ENCODE results near the gene EFHC2. TPM values are rescaled to one million over a fixed set of nuclear protein-coding genes. Genes with fewer than 3 reads are reported as not detected.

Gene EFHC2
- polyA plus RNA-seq, 1 donor from 2014 or later: 0.22 TPM

DNA sequence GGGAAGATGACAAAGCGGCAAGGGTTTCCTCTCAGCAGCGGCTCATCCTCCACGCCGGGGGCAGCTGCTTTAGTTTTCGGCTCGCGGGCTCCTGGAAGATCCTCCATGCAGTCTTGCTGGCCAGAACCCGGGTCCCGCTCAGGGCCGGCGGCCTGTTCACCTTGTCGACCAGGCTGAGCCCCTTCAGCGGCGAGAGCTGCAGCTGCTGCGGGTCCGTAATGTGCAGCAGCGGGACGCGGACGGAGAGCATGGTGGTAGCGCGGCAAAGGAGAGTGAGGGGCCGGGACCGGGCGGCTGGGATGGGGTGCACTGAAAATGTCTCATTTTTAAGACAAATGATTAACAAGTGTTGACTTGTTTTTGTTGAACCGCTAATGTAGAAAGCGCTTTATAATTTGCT is 33.2 kb downstream of the EFHC2 start:
- no peak overlapping the region for H3K27ac ChIP-seq (ENCODE audit: low read length)
- H2AFZ ChIP-seq (ENCODE audit: low read depth, low read length): no peak overlapping the region
- H3K4me2 ChIP-seq (ENCODE audit: low read length): no peak overlapping the region
- no peak overlapping the region for H3K4me3 ChIP-seq (ENCODE audit: low read length)
- no peaks in the 10 kb centered on the region for H3K9me3 ChIP-seq (ENCODE audit: low read length)
- H3K27me3 ChIP-seq (ENCODE audit: insufficient read depth, low read depth, low read length): no peaks in the 10 kb centered on the region
- no peak overlapping the region for H3K9ac ChIP-seq (ENCODE audit: low read length)
- no peaks in the 10 kb centered on the region for H4K20me1 ChIP-seq (ENCODE audit: insufficient read depth)
- no peak for TF ChIP-seq SMC3 (conservative IDR thresholded peaks at IDR 0.05; ENCODE audit: poor library complexity)
- TF ChIP-seq EP300 (conservative IDR thresholded peaks at IDR 0.05; ENCODE audit: poor library complexity, severe bottlenecking): no peak
- TF ChIP-seq MXI1 (conservative IDR thresholded peaks at IDR 0.05; ENCODE audit: poor library complexity, severe bottlenecking): no peak
- TF ChIP-seq EZH2 (IDR thresholded peaks at IDR 0.05; ENCODE audit: borderline replicate concordance, insufficient read depth, low read length, poor library complexity, severe bottlenecking): no peak
- no peak for TF ChIP-seq RAD21 (conservative IDR thresholded peaks at IDR 0.05)
- H3F3A ChIP-seq (ENCODE audit: insufficient read depth, low read length, poor library complexity, severe bottlenecking): no peaks in the 10 kb centered on the region
- no peaks in the 10 kb centered on the region for H3K36me3 ChIP-seq (ENCODE audit: insufficient read depth, low read length)
- no peaks in the 10 kb centered on the region for H3K9me2 ChIP-seq (ENCODE audit: insufficient read depth, low read length)
- no peaks in the 10 kb centered on the region for H3K79me2 ChIP-seq (replicated peaks; ENCODE audit: insufficient read depth, low read length)

DNA sequence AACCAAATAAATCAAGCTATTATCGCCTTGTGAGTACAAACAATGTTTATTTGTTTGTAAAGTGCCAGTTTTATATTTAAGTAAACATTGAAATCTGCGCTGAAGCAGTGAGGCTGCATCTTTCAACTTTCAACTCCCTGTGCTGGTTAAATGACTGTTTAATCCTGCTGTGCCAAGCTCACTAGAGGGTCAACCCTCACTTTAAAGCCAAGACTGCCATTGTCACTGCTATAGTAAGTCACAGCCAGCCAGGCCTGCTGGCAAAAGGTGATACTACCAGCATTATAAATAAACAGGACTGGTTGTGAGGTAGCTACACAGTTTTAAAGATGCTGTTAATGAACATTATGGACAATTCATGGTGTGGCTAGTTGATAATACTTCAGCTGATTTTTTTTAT is 34.6 kb downstream of the EFHC2 start:
- no peak overlapping the region for H3K9ac ChIP-seq (ENCODE audit: low read length)
- H3F3A ChIP-seq (ENCODE audit: insufficient read depth, low read length, poor library complexity, severe bottlenecking): no peaks in the 10 kb centered on the region
- no peaks in the 10 kb centered on the region for H4K20me1 ChIP-seq (ENCODE audit: insufficient read depth)
- TF ChIP-seq SMC3 (conservative IDR thresholded peaks at IDR 0.05; ENCODE audit: poor library complexity) (no peak), MXI1 (conservative IDR thresholded peaks at IDR 0.05; ENCODE audit: poor library complexity, severe bottlenecking) (no peak), EP300 (conservative IDR thresholded peaks at IDR 0.05; ENCODE audit: poor library complexity, severe bottlenecking) (no peak), POLR2AphosphoS5 (IDR thresholded peaks at IDR 0.05) (no peak), EZH2 (IDR thresholded peaks at IDR 0.05; ENCODE audit: borderline replicate concordance, insufficient read depth, low read length, poor library complexity, severe bottlenecking) (no peak), RAD21 (conservative IDR thresholded peaks at IDR 0.05) (no peak), TAF1 (IDR thresholded peaks at IDR 0.05; ENCODE audit: low read depth) (no peak)
- TF ChIP-seq, protein P1, sequence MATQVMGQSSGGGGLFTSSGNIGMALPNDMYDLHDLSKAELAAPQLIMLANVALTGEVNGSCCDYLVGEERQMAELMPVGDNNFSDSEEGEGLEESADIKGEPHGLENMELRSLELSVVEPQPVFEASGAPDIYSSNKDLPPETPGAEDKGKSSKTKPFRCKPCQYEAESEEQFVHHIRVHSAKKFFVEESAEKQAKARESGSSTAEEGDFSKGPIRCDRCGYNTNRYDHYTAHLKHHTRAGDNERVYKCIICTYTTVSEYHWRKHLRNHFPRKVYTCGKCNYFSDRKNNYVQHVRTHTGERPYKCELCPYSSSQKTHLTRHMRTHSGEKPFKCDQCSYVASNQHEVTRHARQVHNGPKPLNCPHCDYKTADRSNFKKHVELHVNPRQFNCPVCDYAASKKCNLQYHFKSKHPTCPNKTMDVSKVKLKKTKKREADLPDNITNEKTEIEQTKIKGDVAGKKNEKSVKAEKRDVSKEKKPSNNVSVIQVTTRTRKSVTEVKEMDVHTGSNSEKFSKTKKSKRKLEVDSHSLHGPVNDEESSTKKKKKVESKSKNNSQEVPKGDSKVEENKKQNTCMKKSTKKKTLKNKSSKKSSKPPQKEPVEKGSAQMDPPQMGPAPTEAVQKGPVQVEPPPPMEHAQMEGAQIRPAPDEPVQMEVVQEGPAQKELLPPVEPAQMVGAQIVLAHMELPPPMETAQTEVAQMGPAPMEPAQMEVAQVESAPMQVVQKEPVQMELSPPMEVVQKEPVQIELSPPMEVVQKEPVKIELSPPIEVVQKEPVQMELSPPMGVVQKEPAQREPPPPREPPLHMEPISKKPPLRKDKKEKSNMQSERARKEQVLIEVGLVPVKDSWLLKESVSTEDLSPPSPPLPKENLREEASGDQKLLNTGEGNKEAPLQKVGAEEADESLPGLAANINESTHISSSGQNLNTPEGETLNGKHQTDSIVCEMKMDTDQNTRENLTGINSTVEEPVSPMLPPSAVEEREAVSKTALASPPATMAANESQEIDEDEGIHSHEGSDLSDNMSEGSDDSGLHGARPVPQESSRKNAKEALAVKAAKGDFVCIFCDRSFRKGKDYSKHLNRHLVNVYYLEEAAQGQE (IDR thresholded peaks at IDR 0.05; ENCODE audit: borderline replicate concordance): no peak
- TF ChIP-seq, protein P2, sequence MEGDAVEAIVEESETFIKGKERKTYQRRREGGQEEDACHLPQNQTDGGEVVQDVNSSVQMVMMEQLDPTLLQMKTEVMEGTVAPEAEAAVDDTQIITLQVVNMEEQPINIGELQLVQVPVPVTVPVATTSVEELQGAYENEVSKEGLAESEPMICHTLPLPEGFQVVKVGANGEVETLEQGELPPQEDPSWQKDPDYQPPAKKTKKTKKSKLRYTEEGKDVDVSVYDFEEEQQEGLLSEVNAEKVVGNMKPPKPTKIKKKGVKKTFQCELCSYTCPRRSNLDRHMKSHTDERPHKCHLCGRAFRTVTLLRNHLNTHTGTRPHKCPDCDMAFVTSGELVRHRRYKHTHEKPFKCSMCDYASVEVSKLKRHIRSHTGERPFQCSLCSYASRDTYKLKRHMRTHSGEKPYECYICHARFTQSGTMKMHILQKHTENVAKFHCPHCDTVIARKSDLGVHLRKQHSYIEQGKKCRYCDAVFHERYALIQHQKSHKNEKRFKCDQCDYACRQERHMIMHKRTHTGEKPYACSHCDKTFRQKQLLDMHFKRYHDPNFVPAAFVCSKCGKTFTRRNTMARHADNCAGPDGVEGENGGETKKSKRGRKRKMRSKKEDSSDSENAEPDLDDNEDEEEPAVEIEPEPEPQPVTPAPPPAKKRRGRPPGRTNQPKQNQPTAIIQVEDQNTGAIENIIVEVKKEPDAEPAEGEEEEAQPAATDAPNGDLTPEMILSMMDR (IDR thresholded peaks at IDR 0.05; ENCODE audit: poor library complexity, severe bottlenecking): no peak
- no peak overlapping the region for H3K27ac ChIP-seq (ENCODE audit: low read length)
- no peaks in the 10 kb centered on the region for H3K27me3 ChIP-seq (ENCODE audit: insufficient read depth, low read depth, low read length)
- no peak overlapping the region for H3K4me2 ChIP-seq (ENCODE audit: low read length)
- no peak overlapping the region for H2AFZ ChIP-seq (ENCODE audit: low read depth, low read length)
- no peak overlapping the region for H3K4me3 ChIP-seq (ENCODE audit: low read length)
- H3K36me3 ChIP-seq (ENCODE audit: insufficient read depth, low read length): no peaks in the 10 kb centered on the region
- H3K9me2 ChIP-seq (ENCODE audit: insufficient read depth, low read length): no peaks in the 10 kb centered on the region
- no peaks in the 10 kb centered on the region for H3K9me3 ChIP-seq (ENCODE audit: low read length)
- no peaks in the 10 kb centered on the region for H3K79me2 ChIP-seq (replicated peaks; ENCODE audit: insufficient read depth, low read length)
